GM19324 (cell line): ENCODE results near the gene CIDEC.
"Not testable (repeated sequence)": the region's sequence is repeated elsewhere in the genome, so short reads cannot be mapped to it uniquely, and the experiment has no call there.

Experiments used
- ATAC-seq: cut with Tn5 transposase; IDR thresholded peaks from one replicate; pipeline ENCODE4 v1.9.1; 2021; ENCODE audit warnings: mild to moderate bottlenecking, moderate library complexity; ENCODE audit not compliant: unreplicated experiment, low FRiP score

CIDEC gene

DNA sequence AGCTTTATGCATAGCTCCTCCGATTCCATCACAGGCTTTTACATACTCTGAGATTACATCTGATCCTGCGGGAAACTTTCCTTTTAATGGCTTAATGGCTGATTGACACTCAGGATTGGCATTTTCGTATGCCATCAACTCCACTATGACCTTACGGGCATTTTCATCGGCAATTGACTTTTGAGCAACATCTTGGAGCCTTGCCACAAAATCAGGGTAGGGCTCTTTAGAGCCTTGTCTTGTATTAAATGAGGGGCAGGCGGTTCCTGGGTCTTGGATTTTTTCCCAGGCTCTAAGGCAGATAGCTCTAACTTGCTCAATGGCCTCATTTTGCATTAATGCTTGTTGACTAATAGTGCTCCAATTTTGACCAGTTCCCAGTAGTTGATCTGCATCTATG, 28.1 kb downstream of the CIDEC start:
- not testable (repeated sequence) for ATAC-seq

GRCh38 chr3:9851383-9851782, 28.7 kb downstream of the CIDEC start:
- not testable (repeated sequence) for ATAC-seq

- ATAC-seq, result not testable (repeated sequence)
Observed at GRCh38 chr3:9848860-9849259, 31.2 kb downstream of the CIDEC start.

DNA sequence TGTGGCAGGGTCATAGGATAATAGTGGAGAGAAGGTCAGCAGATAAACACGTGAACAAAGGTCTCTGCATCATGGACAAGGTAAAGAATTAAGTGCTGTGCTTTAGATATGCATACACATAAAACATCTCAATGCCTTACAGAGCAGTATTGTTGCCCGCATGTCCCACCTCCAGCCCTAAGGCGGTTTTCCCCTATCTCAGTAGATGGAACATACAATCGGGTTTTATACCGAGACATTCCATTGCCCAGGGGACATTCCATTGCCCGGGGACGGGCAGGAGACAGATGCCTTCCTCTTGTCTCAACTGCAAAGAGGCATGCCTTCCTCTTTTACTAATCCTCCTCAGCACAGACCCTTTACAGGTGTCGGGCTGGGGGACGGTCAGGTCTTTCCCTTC, 32.2 kb downstream of the CIDEC start:
- not testable (repeated sequence) for ATAC-seq

DNA sequence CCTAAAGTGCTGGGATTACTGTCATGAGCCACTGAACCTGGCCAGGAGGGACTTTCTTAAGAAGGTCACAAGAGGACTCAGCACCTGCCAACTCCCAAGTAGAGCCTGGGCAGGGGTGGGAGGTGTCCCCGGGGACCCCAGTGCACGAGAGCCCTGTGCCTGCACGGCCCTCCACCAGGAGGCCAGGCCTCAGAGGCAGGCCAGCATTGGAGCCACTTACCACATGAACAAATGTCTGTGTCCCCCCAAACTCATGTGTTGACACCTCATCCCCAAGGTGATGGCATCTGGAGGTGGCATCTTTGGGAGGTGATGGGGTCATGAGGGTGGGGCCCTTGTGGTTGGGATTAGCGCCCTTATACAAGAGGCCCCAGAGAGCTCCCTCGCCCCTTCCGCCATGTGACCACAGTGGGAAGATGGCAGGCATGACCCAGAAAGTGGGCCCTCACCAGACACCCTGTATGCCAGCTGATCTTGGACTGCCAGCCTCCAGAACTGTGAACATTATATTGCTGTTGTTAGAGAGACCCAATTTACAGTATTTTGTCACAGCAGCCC, 33.0 kb downstream of the CIDEC start:
- no peak for ATAC-seq

GRCh38 chr3:9846231-9846630, 33.8 kb downstream of the CIDEC start:
- no peak for ATAC-seq

GRCh38 chr3:9843715-9844438, 36.2 kb downstream of the CIDEC start, which contains the start of gene RPUSD3:
TSS of gene RPUSD3 (minus strand) at chr3:9844008. CDS start at chr3:9843990, 18 bp downstream.
- peak; percentile 97 for ATAC-seq

DNA sequence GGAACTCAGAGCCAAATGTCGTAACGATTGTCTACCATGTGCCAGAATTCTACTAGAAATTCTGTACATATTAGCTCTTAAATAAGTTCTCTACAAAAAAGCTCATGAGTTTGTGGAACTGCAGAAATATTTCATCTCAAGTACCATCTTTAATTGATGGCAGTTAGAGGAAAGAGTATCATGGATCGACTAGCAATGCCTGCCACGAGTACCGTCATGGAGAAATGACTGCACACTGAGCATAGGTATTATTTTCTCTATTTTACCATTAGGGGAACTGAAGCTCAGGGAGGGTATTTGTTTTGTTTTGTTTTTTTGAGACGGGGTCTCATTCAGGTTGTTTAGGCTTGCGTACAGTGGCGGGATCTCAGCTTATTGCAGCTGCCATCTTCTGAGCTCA, 39.0 kb downstream of the CIDEC start:
- ATAC-seq, result no peak

DNA sequence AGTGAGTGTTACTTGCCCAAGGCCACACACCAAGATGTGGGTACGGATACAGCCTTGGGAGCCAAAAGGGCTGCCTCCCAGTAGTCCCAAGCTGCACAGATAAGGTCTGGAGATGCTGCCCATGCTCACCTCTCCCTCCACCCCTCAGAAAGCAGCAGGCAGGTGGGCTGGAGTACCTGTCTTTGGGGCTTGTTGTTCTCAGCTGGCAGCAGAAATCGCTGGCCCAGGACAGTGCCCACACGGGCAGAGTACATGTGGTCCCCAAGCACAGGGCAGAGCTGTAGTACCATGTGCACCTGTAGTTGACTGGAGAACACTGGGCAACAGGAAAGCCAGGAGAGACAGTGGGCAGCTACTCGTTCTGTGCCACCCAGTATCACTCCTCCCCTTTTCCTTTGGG, 41.2 kb downstream of the CIDEC start:
- ATAC-seq, result no peak

GRCh38 chr3:9837701-9838582, 42.1 kb downstream of the CIDEC start:
- ATAC-seq, result no peak

GRCh38 chr3:9834520-9835380, 45.3 kb downstream of the CIDEC start:
- ATAC-seq, result no peak

DNA sequence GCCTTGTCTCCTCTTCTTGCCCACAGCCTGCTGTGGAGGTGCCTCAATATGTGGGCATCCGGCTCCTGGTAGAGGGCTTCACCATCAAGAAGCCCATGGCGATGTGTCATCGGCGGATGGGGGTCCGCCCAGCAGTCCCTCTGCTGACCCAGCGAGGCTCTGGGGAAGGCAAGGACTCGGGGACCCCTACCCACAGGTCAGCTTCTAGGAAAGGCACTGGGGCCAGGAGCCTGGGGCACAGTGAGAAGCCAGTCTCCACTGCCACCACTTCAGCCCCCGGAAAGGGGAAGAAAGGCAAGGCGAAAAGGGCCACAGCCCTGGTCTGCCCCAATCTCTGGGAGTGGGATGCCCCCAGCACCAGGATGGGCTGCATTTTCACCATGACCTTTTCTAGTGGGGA, 47.0 kb downstream of the CIDEC start:
- no peak for ATAC-seq

DNA sequence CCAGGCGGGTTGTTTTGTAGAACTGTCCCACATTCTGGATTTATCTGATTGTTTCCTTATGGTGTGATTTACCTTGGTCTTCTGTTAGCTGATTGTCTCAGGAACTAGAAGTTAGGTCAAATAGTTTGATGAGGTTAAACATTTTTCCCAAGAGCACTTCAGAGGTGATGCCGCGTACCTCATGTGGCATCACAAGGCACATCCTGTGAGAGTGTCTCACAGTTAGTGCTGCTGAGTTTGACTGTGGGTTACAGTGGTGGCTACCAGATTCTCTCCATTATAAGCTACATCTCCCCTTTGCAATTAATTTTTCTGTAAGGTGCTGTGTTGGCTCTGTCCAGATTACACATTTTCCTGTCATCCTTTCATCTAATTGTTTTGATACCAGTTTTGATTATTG, 48.8 kb downstream of the CIDEC start:
- ATAC-seq, result no peak

- no peak for ATAC-seq
Observed at GRCh38 chr3:9828801-9829755, 51.0 kb downstream of the CIDEC start.

DNA sequence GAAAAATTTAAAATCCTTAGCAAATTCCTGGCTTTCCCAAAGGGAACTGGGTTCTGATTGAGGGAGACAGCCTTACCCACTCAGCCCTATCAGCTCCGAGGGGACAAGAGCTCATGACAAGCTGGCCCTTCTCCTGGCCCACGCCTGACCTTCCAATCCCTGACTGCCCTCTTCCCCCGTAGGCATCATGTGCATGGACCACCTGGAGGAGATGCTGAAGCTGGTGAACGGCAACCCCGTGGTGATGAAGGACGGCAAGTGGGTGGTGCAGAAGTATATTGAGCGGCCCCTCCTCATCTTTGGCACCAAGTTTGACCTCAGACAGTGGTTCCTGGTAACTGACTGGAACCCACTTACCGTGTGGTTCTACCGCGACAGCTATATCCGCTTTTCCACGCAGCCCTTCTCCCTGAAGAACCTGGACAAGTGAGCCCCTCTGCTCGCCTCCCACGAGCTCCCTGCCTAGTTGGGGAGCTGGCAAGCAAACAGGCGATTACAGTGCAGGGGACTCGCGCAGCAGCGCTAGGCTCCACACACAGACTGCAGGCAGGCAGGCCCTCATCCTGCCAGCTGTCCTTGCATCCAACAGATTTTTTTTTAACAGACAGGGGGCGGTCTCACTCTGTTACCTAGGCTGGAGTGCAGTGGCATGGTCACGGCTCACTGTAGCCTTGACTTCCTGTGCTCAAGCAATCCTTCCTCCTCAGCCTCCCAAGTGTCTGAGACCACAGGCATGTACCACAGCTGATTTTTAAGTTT, 53.1 kb downstream of the CIDEC start:
- no peak for ATAC-seq

- no peak for ATAC-seq
Observed at GRCh38 chr3:9825451-9826040, 54.5 kb downstream of the CIDEC start.

DNA sequence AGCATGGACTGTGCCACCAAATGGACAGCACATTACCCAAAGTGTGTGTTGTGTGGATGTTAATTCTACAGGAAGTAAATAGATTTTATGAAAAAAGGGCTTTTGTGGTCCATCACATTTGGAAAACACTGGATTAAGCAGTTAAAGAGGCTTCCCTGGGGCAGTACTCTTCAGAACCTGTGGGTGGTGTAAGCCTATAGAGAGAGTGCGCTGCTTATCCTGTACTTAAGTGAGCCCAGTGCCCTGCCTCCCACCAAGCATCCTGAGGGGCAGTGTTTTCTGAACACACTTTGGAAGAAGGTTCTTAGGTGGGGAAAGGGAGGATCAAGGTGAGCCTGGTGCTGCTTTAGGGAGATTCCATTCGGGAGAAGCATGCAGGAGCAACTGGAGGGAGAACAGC, 59.1 kb downstream of the CIDEC start:
- no peak for ATAC-seq

DNA sequence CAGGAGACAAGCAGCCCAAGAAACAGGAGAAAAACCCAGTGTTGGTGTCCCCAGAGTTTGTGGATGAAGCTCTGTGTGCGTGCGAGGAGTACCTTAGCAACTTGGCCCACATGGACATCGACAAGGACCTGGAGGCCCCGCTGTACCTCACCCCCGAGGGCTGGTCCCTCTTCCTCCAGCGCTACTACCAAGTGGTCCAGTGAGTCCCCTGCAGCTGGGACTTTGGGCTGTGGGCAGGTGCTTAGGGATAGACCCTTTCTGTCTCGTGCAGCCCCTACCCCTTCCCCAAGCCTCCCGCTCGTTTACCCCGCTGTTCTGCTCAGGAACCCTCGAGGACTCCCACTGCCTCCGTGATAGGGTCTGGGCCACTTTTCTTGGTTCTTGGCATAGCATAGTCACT, 59.5 kb downstream of the CIDEC start:
- no peak for ATAC-seq
